K562 (cell line): ENCODE data around the gene FLCN. TPM values are rescaled to one million over a fixed set of nuclear protein-coding genes. Genes with fewer than 3 reads are reported as not detected.

Source experiments
- ARNT ChIP-seq, 2 experiments: fragments of 450-650 bp; IDR thresholded peaks; 2 replicates each; pipeline ENCODE4 v1.6.1; 2016; ENCODE audit warnings: mild to moderate bottlenecking in 1 of 2
- CAMTA2 ChIP-seq: fragments of 250-450 bp; sonication (Bioruptor Pico); conservative IDR thresholded peaks from 2 replicates; pipeline ENCODE4 v1.5.1; 2022
- CREBBP ChIP-seq: IDR thresholded peaks from one replicate; pipeline ENCODE4 v1.6.1; 2012; ENCODE audit warnings: low read depth, mild to moderate bottlenecking, control low read depth, inconsistent platforms, low read length
- CTCF ChIP-seq, 3 experiments: IDR thresholded peaks in 2 of 3; conservative IDR thresholded peaks in 1 of 3; 2 replicates each; pipeline ENCODE4 v1.5.1; 2011 to 2012; ENCODE audit warnings: low read length in 3 of 3, mild to moderate bottlenecking in 3 of 3, control low read depth in 2 of 3, improper control_type of control experiment in 1 of 3, inconsistent platforms in 1 of 3, low read depth in 1 of 3, mixed read lengths in 1 of 3, moderate library complexity in 1 of 3; ENCODE audit not compliant: insufficient read depth in 2 of 3
- EP400 ChIP-seq: fragments of 450-650 bp; IDR thresholded peaks from 2 replicates; pipeline ENCODE4 v1.6.1; 2017; ENCODE audit warnings: antibody characterized with exemption, mild to moderate bottlenecking, moderate library complexity
- ERF ChIP-seq: fragments of 450-650 bp; formaldehyde crosslinking; IDR thresholded peaks from 2 replicates; pipeline ENCODE4 v1.4.0; 2020; ENCODE audit warnings: mild to moderate bottlenecking, mixed read lengths
- ETV1 ChIP-seq: fragments of 450-650 bp; conservative IDR thresholded peaks from 2 replicates; pipeline ENCODE4 v1.6.1; 2016; ENCODE audit warnings: missing genetic modification characterization, control low read depth, low read depth, missing compliant biosample characterization
- ETV6 ChIP-seq, 3 experiments: fragments of 150-350 bp in 1 of 3; sonication (generic) in 1 of 3; formaldehyde crosslinking in 1 of 3; IDR thresholded peaks; 2 replicates each; pipeline versions ENCODE4 v1.6.1 to v1.8.0; 2014 to 2022; ENCODE audit warnings: borderline replicate concordance in 2 of 3, low read depth in 2 of 3, antibody characterized with exemption in 1 of 3, low read length in 1 of 3, mild to moderate bottlenecking in 1 of 3, missing genetic modification reagents in 1 of 3
- GABPB2 ChIP-seq: fragments of 250-450 bp; sonication (Bioruptor Pico); conservative IDR thresholded peaks from 2 replicates; pipeline ENCODE4 v1.5.1; 2021; ENCODE audit warnings: mild to moderate bottlenecking
- GTF3C2 ChIP-seq: IDR thresholded peaks from 3 replicates; pipeline ENCODE4 v1.6.1; 2011; ENCODE audit warnings: borderline replicate concordance, mild to moderate bottlenecking, moderate library complexity; ENCODE audit not compliant: insufficient read length; ENCODE audit errors: extremely low read depth
- HCFC1 ChIP-seq: IDR thresholded peaks from 2 replicates; pipeline ENCODE4 v1.6.1; 2012; ENCODE audit warnings: low read depth, low read length, improper control_type of control experiment
- JUNB ChIP-seq: fragments of 450-650 bp; formaldehyde crosslinking; conservative IDR thresholded peaks from 2 replicates; pipeline ENCODE4 v1.4.0; 2020; ENCODE audit warnings: mild to moderate bottlenecking
- LEF1 ChIP-seq: fragments of 450-650 bp; IDR thresholded peaks from 2 replicates; pipeline ENCODE4 v1.6.1; 2016; ENCODE audit warnings: mild to moderate bottlenecking
- MAFF ChIP-seq: IDR thresholded peaks from 2 replicates; pipeline ENCODE4 v1.6.1; 2012; ENCODE audit warnings: low read length, improper control_type of control experiment
- POLR2B ChIP-seq: fragments of 450-650 bp; IDR thresholded peaks from 2 replicates; pipeline ENCODE4 v1.6.1; 2018; ENCODE audit warnings: low read depth; ENCODE audit not compliant: partially characterized antibody
- PYGO2 ChIP-seq: fragments of 450-650 bp; IDR thresholded peaks from 2 replicates; pipeline ENCODE4 v1.6.1; 2016; ENCODE audit warnings: mild to moderate bottlenecking, missing genetic modification characterization, moderate library complexity, missing compliant biosample characterization
- RUNX1 ChIP-seq: sonication (generic); IDR thresholded peaks from 2 replicates; pipeline ENCODE4 v1.6.1; 2016; ENCODE audit warnings: antibody characterized with exemption, low read depth
- STAT5B ChIP-seq: fragments of 250-450 bp; sonication (Bioruptor Pico); IDR thresholded peaks from 2 replicates; pipeline ENCODE4 v1.8.0; 2021; ENCODE audit warnings: mild to moderate bottlenecking, inconsistent platforms
- ZNF780A ChIP-seq: fragments of 250-450 bp; sonication (Bioruptor Pico); IDR thresholded peaks from 2 replicates; pipeline ENCODE4 v1.5.0; 2021; ENCODE audit warnings: mild to moderate bottlenecking
- polyA plus RNA-seq, 8 experiments: library from polyadenylated mRNA; depleted of rRNA in 4 of 8; stranded (reverse) in 5 of 8; unstranded in 3 of 8; fragments of >200 nt; fragmentation: Nextera tagmentation in 2 of 8; fragmentation: Illumina TruSeq in 1 of 8; extraction: Ambion mirVana in 2 of 8; extraction: Trizol in 1 of 8; gene quantifications; 2 replicates each; pipeline versions ENCODE4 v1.2.1 to v1.2.3, GENCODE V29; 2011 to 2014; ENCODE audit warnings: inconsistent platforms in 1 of 8, missing spikeins in 1 of 8
- total RNA-seq, 7 experiments: library from RNA; depleted of rRNA in 6 of 7; stranded (reverse); fragments of >200 nt in 6 of 7; fragmentation: Illumina TruSeq in 2 of 7; extraction: Trizol in 2 of 7; gene quantifications; 2 replicates each; pipeline versions ENCODE4 v1.2.1 to v1.2.3, GENCODE V29; 2011 to 2021; ENCODE audit warnings: low replicate concordance in 1 of 7
- TF ChIP-seq, protein P1 (sequence below): fragments of 250-450 bp; sonication (Bioruptor Pico); IDR thresholded peaks from 2 replicates; pipeline ENCODE4 v1.8.0; 2022; ENCODE audit warnings: moderate library complexity, mild to moderate bottlenecking, inconsistent platforms
- TF ChIP-seq, protein P2 (sequence below): fragments of 450-650 bp; IDR thresholded peaks from 2 replicates; pipeline ENCODE4 v1.6.1; 2017; ENCODE audit warnings: mild to moderate bottlenecking, moderate library complexity

Gene FLCN
- total and polyA plus RNA-seq, 9 of the 15 experiments (the other 6 are each of a cell fraction or from before 2014, with no cell fraction given): 1.6 to 33.5 (median 10.9) TPM

DNA sequence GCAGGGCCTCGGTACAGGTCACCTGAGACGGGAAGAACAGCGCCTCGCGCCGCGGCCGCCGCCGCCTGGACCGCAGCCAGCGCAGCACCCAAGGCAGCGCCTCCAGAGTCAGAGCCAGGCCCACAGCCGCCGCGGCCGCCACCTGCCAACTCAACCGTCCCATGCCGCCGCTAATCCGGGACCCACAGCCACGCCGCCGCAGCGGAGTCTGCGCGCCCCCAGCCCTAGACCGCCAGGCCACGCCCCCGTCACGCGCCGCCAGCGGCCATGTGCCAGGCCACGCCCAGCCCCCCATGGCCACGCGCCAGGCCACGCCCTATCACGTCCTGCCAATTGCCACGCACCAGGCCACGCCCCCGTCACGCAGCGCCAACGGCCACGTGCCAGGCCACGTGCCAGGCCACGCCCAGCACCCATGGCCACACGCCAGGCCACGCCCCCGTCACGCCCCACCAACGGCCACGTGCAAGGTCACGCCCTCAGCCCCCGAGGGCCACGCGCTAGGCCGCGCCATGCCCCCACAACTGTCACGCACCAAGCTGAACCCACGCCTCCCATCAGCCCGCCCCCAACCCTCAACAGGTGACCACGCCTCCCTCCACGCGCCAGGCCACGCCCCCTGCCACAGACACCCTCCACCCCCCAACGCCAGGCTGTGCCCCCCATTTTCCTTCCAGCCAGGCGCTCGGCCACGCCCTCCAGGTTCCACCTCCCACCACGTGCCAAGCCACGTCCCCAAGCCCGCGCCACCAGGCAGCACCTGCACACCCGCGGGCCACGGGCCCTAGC, 30.6 kb downstream of the FLCN start, which contains the start of gene PLD6 (continued):
- TF ChIP-seq, protein P1, sequence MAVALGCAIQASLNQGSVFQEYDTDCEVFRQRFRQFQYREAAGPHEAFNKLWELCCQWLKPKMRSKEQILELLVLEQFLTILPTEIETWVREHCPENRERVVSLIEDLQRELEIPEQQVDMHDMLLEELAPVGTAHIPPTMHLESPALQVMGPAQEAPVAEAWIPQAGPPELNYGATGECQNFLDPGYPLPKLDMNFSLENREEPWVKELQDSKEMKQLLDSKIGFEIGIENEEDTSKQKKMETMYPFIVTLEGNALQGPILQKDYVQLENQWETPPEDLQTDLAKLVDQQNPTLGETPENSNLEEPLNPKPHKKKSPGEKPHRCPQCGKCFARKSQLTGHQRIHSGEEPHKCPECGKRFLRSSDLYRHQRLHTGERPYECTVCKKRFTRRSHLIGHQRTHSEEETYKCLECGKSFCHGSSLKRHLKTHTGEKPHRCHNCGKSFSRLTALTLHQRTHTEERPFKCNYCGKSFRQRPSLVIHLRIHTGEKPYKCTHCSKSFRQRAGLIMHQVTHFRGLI (CRISPR knock-in tag): no peak
- no peak for TF ChIP-seq POLR2B
- TF ChIP-seq PYGO2 (tag): no peak
- TF ChIP-seq ERF (CRISPR knock-in tag): no peak
- TF ChIP-seq MAFF: no peak
- TF ChIP-seq ZNF780A (CRISPR knock-in tag): no peak
- TF ChIP-seq GTF3C2: no peak
- no peak for TF ChIP-seq RUNX1
- no peak for TF ChIP-seq LEF1
- no peak for TF ChIP-seq CAMTA2 (CRISPR knock-in tag)
- no peak for TF ChIP-seq ARNT (IDR thresholded peaks at IDR 0.05)
- TF ChIP-seq GABPB2 (CRISPR knock-in tag): no peak
- no peak for TF ChIP-seq CTCF (IDR thresholded peaks at IDR 0.05 in 2 of 3, conservative IDR thresholded peaks at IDR 0.05 in 1 of 3; ENCODE audit: insufficient read depth in 2 of 3, low read depth in 1 of 3, low read length in 3 of 3)
- no peak for TF ChIP-seq JUNB (CRISPR knock-in tag)
- TF ChIP-seq ETV1 (tag): no peak
- TF ChIP-seq STAT5B (CRISPR knock-in tag): no peak
- peak; percentile 95 for TF ChIP-seq EP400
- no peak for TF ChIP-seq ETV6 (IDR thresholded peaks at IDR 0.05; ENCODE audit: borderline replicate concordance in 1 of 2, low read depth in 2 of 2, low read length in 1 of 2)
- peak; percentile 73; the same call in 1 of the 2 replicates for TF ChIP-seq ETV6 (CRISPR knock-in tag; IDR thresholded peaks at IDR 0.05; ENCODE audit: borderline replicate concordance)
- no peak for TF ChIP-seq HCFC1
- TF ChIP-seq, protein P2, sequence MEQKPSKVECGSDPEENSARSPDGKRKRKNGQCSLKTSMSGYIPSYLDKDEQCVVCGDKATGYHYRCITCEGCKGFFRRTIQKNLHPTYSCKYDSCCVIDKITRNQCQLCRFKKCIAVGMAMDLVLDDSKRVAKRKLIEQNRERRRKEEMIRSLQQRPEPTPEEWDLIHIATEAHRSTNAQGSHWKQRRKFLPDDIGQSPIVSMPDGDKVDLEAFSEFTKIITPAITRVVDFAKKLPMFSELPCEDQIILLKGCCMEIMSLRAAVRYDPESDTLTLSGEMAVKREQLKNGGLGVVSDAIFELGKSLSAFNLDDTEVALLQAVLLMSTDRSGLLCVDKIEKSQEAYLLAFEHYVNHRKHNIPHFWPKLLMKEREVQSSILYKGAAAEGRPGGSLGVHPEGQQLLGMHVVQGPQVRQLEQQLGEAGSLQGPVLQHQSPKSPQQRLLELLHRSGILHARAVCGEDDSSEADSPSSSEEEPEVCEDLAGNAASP: no peak
- TF ChIP-seq CREBBP: no peak
